Ishikawa (cell line): ENCODE measurements around the gene TBC1D17.

Source experiments
- CEBPB ChIP-seq: IDR thresholded peaks from 2 replicates; pipeline ENCODE4 v1.6.1; 2012
- CREB1 ChIP-seq: IDR thresholded peaks from 2 replicates; pipeline ENCODE4 v1.6.1; 2012; ENCODE audit warnings: low read depth
- EGR1 ChIP-seq: IDR thresholded peaks from 2 replicates; pipeline ENCODE4 v1.6.1; 2012
- EP300 ChIP-seq: IDR thresholded peaks from 2 replicates; pipeline ENCODE4 v1.6.1; 2012; ENCODE audit warnings: borderline replicate concordance
- FOXM1 ChIP-seq: IDR thresholded peaks from 2 replicates; pipeline ENCODE4 v1.6.1; 2012; ENCODE audit warnings: low read depth, borderline replicate concordance
- NFIC ChIP-seq: IDR thresholded peaks from 2 replicates; pipeline ENCODE4 v1.6.1; 2012
- RAD21 ChIP-seq: IDR thresholded peaks from 2 replicates; pipeline ENCODE4 v1.6.1; 2012; ENCODE audit warnings: low read depth
- TAF1 ChIP-seq: IDR thresholded peaks from 2 replicates; pipeline ENCODE4 v1.6.1; 2012; ENCODE audit warnings: low read depth, mild to moderate bottlenecking
- TCF12 ChIP-seq: IDR thresholded peaks from 2 replicates; pipeline ENCODE4 v1.6.1; 2012; ENCODE audit warnings: low read depth
- TEAD4 ChIP-seq: IDR thresholded peaks from 2 replicates; pipeline ENCODE4 v1.6.1; 2012
- YY1 ChIP-seq: IDR thresholded peaks from 2 replicates; pipeline ENCODE4 v1.6.1; 2012; ENCODE audit warnings: low read depth
- ZBTB7A ChIP-seq: IDR thresholded peaks from 2 replicates; pipeline ENCODE4 v1.6.1; 2012; ENCODE audit warnings: low read depth
- TF ChIP-seq, protein P1 (sequence below): IDR thresholded peaks from 2 replicates; pipeline ENCODE4 v1.6.1; 2012
- TF ChIP-seq, protein P2 (sequence below): IDR thresholded peaks from 2 replicates; pipeline ENCODE4 v1.6.1; 2012
- TF ChIP-seq, protein P3 (sequence below): IDR thresholded peaks from 2 replicates; pipeline ENCODE4 v1.6.1; 2012; ENCODE audit warnings: low read depth, mild to moderate bottlenecking

TBC1D17 gene

DNA sequence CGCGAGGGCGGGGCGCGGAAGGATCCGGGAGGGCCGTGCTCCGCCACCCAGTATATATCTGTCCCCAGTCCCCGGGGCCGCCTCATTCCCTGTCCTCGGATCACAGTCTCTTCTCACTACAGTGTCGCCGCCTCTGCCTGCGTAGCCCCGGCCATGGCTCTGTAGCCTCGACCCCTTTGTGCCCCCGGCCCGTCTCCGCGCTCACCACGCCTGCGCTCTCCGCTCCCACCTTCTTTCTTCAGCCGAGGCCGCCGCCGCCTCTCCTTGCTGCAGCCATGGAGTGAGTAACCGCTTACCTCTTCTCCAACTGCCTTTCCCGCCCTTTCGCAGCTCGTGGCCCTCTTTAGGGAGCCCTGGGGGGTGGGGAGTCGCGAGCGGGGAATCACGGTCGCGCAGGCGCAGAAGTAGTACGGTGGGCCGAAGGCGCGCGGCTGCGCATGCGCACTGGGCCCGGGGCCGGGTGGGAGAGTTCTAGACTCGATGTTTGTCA is 51.7 kb downstream of the TBC1D17 start, which contains the start of the genes ATF5 and NUP62:
Gene ATF5, plus strand, starts transcription at position 85 of the 490 bp plus-strand sequence. CDS start 1,646 bp downstream, outside the sequence.
Gene NUP62, minus strand, starts transcription at position 384 of the 490 bp plus-strand sequence. CDS start 19,697 bp downstream, outside the sequence.
- TF ChIP-seq CREB1 (0 out of 2 replicates have a peak, but pooled peaks have one; percentile 11), YY1 (peak; percentile 53), NFIC (no peak), TEAD4 (peak; percentile 30), TAF1 (peak; percentile 85), ZBTB7A (peak; percentile 47; the same call in 1 of the 2 replicates), TCF12 (peak; percentile 81), FOXM1 (no peak), EP300 (no peak), CEBPB (no peak), RAD21 (no peak), EGR1 (0 out of 2 replicates have a peak, but pooled peaks have one; percentile 1)
- TF ChIP-seq, protein P1, sequence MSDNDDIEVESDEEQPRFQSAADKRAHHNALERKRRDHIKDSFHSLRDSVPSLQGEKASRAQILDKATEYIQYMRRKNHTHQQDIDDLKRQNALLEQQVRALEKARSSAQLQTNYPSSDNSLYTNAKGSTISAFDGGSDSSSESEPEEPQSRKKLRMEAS: peak; percentile 98
- TF ChIP-seq, protein P2, sequence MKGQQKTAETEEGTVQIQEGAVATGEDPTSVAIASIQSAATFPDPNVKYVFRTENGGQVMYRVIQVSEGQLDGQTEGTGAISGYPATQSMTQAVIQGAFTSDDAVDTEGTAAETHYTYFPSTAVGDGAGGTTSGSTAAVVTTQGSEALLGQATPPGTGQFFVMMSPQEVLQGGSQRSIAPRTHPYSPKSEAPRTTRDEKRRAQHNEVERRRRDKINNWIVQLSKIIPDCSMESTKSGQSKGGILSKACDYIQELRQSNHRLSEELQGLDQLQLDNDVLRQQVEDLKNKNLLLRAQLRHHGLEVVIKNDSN: peak; percentile 46
- TF ChIP-seq, protein P3, sequence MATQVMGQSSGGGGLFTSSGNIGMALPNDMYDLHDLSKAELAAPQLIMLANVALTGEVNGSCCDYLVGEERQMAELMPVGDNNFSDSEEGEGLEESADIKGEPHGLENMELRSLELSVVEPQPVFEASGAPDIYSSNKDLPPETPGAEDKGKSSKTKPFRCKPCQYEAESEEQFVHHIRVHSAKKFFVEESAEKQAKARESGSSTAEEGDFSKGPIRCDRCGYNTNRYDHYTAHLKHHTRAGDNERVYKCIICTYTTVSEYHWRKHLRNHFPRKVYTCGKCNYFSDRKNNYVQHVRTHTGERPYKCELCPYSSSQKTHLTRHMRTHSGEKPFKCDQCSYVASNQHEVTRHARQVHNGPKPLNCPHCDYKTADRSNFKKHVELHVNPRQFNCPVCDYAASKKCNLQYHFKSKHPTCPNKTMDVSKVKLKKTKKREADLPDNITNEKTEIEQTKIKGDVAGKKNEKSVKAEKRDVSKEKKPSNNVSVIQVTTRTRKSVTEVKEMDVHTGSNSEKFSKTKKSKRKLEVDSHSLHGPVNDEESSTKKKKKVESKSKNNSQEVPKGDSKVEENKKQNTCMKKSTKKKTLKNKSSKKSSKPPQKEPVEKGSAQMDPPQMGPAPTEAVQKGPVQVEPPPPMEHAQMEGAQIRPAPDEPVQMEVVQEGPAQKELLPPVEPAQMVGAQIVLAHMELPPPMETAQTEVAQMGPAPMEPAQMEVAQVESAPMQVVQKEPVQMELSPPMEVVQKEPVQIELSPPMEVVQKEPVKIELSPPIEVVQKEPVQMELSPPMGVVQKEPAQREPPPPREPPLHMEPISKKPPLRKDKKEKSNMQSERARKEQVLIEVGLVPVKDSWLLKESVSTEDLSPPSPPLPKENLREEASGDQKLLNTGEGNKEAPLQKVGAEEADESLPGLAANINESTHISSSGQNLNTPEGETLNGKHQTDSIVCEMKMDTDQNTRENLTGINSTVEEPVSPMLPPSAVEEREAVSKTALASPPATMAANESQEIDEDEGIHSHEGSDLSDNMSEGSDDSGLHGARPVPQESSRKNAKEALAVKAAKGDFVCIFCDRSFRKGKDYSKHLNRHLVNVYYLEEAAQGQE: 0 out of 2 replicates have a peak, but pooled peaks have one; percentile 18

DNA sequence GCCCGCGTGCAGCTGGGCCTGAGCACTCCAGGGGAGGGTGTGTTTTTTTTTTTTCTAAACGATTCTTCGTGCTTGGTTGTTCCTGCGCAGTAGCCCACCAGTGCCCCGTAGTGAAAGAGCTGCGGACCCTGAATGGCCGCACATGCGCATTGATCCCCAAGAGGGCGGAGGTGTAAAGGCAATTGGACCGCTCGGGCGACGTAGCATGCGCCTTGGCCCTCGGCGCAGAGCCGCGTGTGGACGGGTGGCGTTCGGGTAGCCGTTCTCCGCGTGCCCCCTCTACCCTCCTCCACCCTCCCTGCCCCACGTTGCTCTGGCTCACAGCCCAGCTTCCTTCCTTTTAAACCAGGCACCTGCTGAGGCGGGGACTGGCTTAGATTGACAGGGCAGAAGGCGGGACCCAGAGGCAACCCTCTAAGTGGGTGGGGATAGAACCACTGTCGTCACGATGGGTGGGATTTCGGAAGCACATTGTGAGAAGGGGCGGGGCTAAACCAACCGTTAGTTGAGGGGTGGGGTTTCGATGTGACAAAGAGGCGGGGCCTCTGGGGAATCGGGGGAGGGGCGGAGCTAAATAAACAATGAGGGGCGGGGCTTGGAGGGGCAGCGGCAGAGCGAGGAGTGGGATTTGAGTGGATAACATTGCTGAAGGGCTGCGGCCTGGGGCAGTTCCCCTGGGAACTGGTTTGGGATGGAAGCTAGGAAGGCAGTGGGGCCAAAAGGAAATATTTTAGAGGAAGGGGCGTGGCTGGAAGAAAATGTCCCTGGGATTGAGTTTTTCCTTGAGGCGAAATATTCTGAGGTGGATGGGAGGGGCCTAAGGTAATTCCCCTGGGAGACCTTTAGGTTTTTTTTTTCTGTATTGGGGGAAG is 52.3 kb downstream of the TBC1D17 start:
- TF ChIP-seq TCF12 (peak; percentile 67), FOXM1 (no peak), RAD21 (no peak), EGR1 (no peak), NFIC (peak; percentile 67), TEAD4 (no peak; the same call in 1 of the 2 replicates), YY1 (no peak; the same call in none of the 2 replicates), ZBTB7A (no peak), CEBPB (no peak), EP300 (no peak; the same call in 1 of the 2 replicates), TAF1 (no peak; the same call in 1 of the 2 replicates), CREB1 (peak; percentile 3; the same call in 1 of the 2 replicates)
- TF ChIP-seq, protein P2: 0 out of 2 replicates have a peak, but pooled peaks have one; percentile 18
- TF ChIP-seq, protein P1: peak; percentile 98
- TF ChIP-seq, protein P3: no peak

DNA sequence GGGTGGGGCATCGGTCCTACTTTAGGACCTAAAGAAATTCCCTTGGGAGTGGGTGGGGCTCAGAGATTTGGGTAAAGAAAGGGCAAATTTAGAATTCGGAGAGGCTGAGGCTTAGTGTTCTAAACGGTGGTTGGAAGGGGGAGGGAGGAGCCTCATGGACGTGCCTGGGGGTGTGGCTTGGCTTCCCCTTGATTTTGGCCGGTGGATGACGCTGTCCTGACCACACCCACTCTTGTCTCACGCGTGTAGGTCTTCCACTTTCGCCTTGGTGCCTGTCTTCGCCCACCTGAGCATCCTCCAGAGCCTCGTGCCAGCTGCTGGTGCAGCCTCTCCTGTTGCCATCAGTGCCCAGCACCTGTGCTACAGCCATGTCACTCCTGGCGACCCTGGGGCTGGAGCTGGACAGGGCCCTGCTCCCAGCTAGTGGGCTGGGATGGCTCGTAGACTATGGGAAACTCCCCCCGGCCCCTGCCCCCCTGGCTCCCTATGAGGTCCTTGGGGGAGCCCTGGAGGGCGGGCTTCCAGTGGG is 53.0 kb downstream of the TBC1D17 start:
- TF ChIP-seq RAD21 (no peak), TAF1 (no peak), EP300 (no peak), TCF12 (no peak)

DNA sequence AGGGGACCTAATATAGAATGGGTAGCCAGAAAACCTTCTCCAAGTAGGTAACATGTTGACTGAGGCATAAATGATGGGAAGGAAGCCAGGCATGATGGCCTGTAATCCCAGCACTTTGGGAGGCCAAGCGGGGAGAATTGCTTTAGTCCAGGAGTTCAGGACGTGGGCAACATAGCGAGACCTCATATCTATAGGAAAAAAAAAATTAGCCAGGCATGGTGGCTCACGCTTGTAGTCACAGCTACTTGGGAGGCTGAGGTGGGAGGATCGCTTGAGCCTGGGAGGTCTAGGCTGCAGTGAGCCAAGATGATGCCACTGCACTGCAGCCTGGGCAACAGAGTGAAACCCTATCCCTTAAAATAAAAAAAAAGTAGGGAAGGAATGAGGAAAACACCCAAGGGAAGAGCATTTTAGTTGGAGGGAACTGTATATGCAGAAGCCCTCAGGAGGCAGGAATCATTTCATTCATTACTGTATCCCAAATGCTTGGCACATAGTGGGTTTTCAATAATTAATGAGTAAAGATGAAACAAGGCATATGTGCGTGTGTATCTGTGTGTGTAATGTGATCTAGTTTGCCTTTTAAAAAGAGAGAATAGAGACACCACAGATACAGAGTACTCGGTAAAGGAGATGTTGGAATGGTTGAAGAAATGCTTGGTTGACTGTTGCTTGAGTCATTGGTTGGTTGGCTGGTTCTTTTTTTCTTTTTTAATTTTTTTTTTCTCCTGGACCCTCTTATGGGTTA is 54.0 kb downstream of the TBC1D17 start:
- TF ChIP-seq TCF12: no peak
- no peak for TF ChIP-seq YY1
- TF ChIP-seq EP300: no peak
- TF ChIP-seq, protein P2: no peak
- no peak for TF ChIP-seq EGR1
- TF ChIP-seq TAF1: no peak
- no peak for TF ChIP-seq NFIC
- TF ChIP-seq, protein P1: no peak
- no peak for TF ChIP-seq FOXM1
- no peak for TF ChIP-seq RAD21
- TF ChIP-seq, protein P3: no peak
- no peak for TF ChIP-seq TEAD4
- no peak for TF ChIP-seq ZBTB7A
- TF ChIP-seq CEBPB: no peak
- no peak for TF ChIP-seq CREB1
